NCI-H226 (cell line): ENCODE measurements around the gene PROCR.
"Not testable (repeated sequence)": the region's sequence is repeated elsewhere in the genome, so short reads cannot be mapped to it uniquely, and the experiment has no call there.

Experiments
- DNase-seq: peaks from one replicate; pipeline ENCODE4 v3.0.0-alpha.2; 2015

Gene PROCR

DNA sequence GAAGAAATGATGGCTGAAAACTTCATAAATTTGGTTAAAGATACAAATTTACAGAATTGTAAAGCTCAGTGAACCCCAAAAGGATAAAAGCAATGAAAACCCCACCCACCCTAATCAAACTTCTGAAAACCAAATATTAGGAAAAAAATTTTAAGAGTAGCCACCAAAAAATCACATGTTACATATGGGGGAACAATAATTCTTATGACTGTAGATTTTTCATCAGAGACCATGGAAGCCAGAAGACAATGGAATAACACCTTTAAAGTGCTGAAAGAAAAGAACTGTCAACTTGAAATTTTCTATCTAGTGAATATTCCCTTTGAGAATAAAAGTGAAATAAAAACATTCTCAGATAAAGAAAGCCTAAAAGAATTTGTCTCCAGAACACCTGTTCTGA lies 24.4 kb downstream of the PROCR start:
- DNase-seq: no peak

GRCh38 chr20:35199740-35200139 lies 27.9 kb downstream of the PROCR start:
- no peak for DNase-seq

DNA sequence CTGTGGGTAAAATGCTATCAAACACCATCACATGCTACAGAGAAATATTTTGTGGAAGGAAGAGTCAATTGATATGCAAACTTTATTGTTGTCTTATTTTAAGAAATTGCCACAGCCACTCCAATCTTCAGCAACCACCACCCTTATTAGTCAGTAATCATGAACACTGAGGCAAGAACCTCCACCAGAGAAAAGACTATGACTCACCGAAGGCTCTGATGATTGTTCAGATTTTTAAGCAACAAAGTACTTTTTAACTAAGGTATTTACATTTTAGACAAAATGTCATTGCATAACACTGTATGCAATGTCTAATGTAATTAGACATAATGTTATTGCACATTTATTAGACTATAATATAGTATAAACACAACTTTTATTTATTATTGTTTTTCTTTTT lies 28.4 kb downstream of the PROCR start:
- peak; percentile 55 for DNase-seq

- not testable (repeated sequence) for DNase-seq
Measured at GRCh38 chr20:35201467-35201866, 29.6 kb downstream of the PROCR start.

- DNase-seq: no peak
Measured at GRCh38 chr20:35206802-35207201, 34.9 kb downstream of the PROCR start.

DNA sequence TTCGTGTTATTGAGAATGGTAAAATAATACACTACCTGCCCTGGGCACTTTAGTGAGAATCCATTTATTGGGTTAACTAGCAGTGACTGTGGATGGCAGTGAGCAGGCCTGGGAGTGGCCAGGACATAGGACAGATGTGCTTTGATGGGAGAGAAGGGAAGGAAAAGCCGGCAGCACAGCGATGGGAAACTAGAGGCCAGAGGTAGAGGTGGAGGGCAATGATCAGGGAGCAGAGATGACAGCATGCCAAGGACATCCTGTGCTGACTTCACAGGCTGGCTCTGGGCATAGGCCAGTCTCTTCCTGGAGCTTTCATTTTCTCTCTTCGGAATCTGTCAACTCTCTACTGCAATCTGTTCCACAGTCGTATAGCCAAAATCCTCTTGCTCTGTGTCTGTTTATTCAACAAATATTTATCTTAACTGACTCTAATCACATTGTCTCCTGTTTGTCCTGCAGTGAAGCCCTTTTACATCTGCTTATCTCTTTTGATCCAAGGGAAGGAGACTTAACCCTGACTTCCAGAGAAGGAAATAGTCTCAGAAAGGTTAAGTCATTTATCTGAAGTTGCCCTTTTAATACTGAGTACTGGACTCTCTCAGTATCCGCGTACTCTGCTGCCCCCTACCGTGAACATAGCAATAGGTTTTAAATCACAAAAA lies 36.2 kb downstream of the PROCR start:
- peak; percentile 57 for DNase-seq

DNA sequence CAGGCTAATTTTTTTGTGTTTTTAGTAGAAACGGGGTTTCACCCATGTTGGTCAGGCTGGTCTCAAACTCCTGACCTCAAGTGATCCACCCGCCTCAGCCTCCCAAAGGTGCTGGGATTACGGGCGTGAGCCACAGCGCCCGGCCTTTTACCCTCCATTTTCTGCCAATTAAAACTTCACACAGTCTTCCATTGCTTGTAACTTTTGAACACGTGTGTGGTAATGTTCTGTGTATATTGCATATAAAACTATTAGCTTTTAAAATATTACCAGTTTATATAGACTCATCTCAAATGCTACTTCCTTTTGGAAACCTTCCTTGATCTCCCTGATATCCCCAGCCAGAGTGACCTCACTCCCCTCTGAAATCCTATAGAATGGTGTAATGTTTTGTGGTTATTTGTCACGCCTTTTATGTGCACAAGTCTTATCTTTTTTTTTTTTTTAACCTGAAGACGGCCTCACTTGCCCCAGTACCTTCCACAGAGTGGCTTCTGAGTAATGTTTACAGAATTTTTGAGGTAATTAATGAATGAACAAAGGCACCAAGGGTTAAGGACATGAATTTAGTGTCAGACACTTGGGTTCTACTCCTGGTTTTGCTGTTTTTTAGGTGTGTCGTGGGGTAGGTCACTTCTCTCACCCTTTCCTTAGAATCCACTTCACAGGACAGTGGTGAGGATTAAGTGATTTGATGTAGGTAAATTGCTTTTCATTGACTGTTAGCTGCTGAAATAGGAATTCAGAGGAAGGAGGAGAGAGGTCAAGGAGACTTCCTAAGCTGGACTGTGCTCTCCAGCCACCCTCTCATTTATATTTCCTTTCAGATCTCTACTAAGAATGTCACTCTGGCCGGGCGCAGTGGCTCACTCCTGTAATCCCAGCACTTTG lies 43.4 kb downstream of the PROCR start:
- peak; percentile 92 for DNase-seq

DNA sequence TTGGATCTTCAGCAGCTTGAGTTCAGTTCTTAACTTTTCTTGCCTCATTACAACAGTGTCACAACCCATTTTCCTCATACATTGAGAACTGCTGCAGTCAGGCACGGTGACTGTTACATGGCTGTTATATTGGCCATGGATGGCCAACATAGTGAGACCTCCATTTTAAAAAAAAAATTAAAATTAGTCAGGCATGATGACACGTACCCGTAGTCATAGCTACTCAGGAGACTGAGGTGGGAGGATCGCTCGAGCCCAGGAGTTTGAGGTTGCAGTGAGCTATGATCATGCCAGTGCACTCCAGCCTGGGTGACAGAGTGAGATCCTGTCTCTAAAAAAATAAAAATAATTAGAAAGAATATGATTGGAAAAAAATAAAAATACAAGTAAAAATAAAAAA lies 44.7 kb downstream of the PROCR start:
- peak; percentile 57 for DNase-seq

GRCh38 chr20:35223941-35224340 lies 52.1 kb downstream of the PROCR start:
- DNase-seq: no peak

GRCh38 chr20:35224536-35224935 lies 52.7 kb downstream of the PROCR start:
- no peak for DNase-seq

- no peak for DNase-seq
Measured at GRCh38 chr20:35225319-35226125, 53.6 kb downstream of the PROCR start.

- no peak for DNase-seq
Measured at GRCh38 chr20:35226126-35226883, 54.4 kb downstream of the PROCR start, which contains the start of gene MMP24. MMP24 (plus strand) TSS chr20:35226690; CDS start chr20:35226739, 49 bp downstream.
